Dermis blood vessel endothelial cell (primary cell): ENCODE data around the gene TMEM9B. TPM values are rescaled to one million over a fixed set of nuclear protein-coding genes. Genes with fewer than 3 reads are reported as not detected.
A peak's percentile ranks its signal among the peaks of the same experiment; 100 is the strongest.

Experiments
- DNase-seq: peaks from one replicate; pipeline ENCODE4 v3.0.0; 2010
- total RNA-seq: library from RNA; depleted of rRNA; stranded (reverse); fragments of >200 nt; gene quantifications from 2 replicates; pipeline ENCODE4 v1.2.3, GENCODE V29; 2014

The TMEM9B gene
- total RNA-seq, 1 donor from 2014 or later, result 41.9 TPM

DNA sequence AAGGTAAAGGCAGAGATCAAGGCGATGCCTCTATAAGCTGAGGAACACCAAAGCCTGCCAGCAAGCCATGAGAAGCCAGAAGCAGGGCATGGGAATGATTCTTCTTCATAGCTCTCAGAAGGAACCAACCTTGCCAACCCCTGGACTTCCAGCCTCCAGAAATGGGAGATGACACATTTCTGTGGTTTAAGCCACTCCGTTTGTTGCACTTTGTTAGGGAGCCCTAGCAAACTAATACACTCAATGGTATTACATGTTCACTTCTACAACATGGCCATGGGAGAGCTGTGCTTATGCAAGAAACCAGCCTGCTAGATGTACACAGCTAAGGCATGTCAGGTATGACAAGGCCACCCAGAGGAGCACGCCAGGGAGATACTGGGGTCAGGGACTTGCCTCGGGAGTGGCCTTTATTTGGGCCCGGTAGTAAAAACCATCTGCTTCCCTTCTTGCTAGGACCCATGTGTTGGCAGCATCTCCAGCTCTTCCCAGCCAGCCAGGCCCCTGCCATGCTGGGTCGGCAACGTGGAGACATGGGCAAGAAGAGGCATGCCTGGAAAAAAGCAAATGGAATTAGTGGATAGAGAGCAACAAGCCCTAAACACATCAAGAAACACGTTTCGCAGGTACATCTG lies 35.1 kb downstream of the TMEM9B start:
- DNase-seq, result no peak

DNA sequence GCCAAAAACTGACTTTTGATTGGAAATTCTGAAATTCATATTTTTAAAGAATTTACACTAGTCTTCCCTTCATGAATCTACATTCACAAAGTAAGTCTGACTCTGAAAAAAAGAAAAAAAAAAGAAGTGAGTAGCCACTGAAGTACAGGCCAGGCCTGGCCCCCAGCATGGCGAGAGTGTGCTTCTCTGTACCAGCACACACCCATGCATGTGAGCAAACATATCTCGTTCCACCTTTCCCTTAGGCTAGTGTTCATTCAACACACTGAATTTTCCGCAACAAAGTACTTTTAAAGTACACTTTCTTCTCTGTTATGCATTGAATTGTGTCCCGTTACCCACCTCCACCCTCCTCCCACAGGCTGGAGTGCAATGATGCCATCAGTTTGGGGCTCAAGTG lies 36.0 kb downstream of the TMEM9B start:
- DNase-seq, result no peak

DNA sequence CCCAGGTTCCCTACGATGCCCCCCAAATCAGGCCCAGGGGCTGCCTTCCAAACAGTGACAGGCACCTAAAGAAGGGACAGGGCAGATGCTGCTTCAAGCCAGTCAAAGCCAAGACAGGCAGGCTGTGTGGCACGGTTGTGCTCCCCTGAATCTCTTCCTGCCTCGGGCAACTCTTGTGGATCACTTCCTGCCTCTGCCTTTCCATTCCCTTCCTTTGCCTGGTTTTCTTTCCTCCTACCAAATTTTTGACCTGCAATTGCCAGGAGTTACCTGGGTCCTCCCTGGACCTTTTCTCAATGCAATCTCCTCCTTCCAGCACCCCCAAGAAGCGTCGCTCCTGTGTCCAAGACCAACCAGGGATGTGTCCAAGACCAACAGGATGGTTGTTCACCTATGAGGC lies 37.0 kb downstream of the TMEM9B start:
- DNase-seq, result no peak

DNA sequence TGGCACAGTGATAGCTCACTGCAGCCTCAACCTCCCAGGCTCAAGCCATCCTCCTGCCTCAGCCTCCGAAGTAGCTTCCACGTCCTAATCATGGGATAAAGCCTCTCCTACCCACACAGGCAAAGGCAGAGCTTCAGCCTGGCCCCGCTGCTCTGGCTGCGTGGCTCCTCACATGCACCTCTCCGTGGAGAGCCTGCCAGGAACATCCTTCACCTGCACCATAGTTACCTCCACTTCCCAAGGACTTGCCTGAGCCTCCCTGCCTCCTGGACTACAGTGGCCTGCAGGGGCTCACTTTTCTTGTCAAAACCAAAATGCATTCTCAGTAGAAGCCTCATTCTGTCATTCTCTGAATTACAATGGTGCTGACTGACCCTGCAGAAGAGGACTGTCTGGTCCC lies 38.0 kb downstream of the TMEM9B start:
- DNase-seq, result no peak

DNA sequence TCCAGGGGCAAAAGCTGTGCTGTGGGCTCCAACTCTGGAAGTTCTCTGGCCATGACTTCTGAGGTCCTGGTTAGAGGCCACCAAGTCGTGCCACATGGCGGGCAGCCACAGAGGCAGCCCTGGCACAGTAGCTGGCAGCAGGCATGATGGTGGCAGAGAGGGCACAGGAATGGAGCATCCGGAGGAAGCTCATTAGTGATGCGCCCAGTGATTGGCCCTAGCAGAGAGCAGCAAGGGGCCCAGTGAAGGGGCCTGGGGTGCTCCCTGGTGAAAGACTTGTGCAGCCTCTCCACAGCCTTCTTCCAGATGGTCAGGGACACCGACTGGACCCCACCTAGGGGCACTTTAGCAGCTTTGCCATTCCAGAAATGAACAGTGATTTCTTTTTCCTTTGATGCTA lies 38.5 kb downstream of the TMEM9B start:
- DNase-seq, result no peak

DNA sequence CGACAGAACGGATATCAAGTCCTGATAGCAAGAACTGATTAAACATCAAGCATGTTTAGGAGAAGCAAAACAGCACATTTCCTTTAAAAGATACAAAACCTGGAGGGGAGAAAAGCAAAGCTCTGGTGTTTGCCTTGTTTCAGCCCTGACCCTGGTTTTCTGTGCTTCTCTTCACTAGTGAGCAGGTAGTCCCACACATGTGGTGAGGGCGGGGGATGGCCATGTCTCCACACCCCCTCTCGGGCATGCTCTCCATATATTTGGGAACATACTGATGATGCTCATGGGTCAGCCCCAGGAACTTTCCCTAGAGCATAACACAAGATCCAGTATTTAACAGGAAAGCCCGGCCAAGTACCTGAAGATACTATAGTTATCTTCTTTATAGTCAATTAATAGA lies 41.6 kb downstream of the TMEM9B start:
- no peak for DNase-seq

DNA sequence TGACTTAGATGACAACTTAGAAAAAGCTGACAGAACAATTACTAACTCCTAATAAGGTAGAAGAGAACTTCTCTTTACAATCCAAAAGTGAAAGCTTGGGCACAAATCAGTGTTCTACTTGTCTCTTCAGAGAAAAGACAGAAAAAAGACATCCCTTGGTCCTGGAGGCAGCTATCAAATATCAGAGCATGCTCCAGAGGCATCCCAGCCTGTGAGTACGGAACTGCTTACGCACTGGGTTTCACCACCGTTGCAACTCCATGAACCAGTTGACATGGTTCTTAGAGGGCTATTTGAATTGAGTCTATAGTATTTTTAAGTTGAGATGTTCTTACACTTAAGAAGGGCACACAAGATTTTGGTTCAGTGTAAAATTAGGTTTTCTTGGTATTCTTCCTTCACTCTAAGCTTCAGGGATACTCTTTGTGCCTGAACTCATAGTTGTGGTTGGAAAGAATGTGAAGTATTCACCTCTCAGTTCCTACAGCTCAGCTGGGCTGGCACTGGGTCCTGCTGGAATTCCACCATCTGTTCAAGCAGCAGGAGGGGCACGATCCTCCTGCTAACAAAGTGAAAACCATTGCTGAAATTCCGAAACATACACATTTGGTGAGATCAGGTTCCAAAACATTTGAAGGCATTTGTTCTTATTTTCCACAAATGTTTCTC lies 47.0 kb downstream of the TMEM9B start:
- peak; percentile 63 for DNase-seq

DNA sequence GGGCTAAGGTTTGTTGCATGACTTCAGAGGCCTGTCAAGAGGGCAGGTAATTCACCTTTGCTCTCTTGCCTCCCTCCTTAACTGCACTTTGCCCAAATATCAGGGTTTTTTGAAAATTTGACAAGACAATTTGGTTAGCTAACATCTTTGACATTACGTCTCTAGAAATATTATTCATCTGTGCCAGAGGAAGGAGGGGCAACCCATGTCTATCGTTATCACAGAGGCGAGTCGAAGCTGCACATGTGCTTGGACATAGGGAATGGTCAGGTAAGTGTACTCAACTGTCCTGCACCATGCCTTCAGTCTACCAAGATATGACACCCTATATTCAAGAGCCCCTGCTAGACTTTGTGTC lies 49.6 kb downstream of the TMEM9B start:
- DNase-seq, result no peak

DNA sequence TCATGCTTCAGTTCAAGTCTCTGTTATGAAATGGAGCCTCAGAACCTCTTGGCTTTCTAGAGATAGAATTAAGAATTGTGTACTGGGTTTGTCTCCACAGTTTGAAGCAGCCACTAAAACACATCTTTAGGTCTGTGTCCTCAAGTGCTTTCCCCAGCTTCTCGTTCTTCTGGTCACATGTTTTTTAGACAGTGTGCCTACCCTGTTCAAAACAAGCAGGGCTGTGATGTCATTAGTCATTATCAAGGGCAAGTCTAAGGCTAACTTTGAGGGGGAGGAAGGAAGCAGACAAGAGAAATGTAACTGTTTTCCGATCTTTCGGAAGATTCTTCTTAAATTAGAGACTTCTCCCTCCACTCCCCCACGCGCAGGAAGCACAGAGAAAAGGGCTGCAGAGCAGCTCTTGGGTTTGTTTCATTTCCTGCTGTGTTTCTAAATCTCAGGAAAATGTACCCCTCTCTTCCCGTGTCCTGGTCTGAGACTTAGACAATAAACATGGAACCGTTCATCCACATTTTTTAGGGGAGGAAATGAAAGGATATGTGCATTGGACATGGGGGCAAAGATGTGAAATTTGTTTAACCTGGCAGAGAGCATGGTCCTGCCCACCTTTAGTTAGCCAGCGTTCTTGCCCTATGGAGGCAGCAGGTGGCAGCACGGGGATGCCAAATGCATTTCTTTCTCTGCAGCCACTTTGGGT lies 50.1 kb downstream of the TMEM9B start:
- DNase-seq, result peak; percentile 73

DNA sequence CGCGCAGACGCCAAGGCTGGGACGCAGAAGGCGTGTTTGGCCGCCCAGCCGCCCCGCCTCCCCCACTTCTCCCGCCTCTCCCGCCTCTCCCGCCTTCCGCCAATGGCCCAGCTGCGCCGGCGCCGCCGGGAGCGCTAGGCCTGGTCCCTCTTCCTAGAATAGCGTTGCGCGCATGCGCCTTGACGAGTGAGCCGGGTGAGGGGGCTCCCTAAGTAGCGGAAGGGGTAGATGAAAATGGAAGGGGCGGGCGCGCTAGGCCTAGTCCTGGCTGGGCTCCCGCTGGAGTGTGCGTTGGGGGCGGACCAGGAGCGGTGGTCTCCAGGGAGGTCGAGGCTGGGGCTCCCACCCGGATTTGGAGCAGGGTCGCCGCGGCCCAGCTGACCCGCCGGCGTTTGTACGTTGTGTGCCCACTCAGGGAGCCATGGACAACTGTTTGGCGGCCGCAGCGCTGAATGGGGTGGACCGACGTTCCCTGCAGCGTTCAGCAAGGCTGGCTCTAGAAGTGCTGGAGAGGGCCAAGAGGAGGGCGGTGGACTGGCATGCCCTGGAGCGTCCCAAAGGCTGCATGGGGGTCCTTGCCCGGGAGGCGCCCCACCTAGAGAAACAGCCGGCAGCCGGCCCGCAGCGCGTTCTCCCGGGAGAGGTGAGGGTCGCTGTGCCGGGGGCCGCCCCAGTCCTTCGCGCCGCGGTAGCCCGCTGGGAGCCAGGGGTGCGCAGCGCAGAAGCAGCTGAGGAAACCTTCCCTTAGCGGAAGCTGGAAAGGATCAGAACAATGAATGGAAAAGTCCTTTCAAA lies 53.0 kb downstream of the TMEM9B start, which contains the start of gene AKIP1:
AKIP1 (plus strand) TSS at position 161 of the 795 bp plus-strand sequence; CDS start at position 422, 261 bp downstream.
- DNase-seq, result peak; percentile 97

DNA sequence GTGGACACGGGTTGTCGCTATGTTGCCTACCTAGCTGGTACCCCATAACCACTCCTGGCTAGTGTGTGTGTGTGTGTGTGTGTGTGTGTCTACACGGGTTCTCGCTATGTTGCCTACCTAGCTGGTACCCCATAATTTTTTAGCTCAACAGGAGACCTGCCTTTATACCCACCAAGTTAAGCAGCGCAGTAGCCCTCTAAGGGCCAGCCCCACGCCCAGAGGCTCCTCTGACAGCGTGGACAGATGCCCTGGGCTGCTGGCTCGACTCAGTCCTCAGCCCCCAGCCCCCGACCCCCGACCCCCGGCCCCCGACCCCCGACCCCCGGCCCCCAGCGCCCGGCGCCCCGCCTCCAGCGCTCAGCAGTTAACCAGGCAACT lies 53.6 kb downstream of the TMEM9B start:
- DNase-seq, result no peak

DNA sequence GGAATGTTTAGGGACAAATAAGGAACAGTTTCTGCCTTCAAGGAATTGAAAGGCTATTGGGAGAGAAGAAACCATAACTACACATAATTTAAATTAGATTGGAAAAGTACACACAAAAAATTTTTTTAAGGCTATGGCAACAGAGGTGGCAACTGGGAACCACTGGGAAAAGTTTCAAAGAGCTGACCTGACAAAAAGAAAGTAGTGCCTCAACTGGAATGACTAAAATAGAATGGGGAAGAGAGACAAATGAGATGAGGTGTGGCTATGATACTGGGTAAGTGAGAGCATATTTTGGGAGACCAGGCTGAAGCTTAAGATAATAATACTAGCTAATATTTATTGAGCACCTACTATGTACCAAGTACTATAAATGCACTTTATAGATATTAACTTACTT lies 56.1 kb downstream of the TMEM9B start:
- no peak for DNase-seq

DNA sequence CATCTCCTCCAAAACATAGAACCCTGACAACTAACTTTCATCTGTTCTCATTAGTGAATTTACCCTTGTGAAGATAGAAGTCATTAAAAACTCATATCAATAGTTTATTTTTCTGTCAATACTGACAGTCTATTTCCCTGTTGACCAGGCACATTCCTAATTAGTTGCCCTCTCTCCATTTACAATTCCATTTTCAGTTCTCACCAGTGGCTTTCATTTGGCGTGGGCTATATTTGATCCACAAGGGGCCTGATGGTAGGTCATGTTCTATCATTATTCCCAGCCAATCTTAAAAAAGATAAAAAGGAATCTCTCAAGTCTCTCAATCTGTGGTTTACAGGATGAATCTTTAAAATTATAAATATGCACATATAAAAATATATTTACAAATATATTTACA lies 57.1 kb downstream of the TMEM9B start:
- DNase-seq, result no peak

DNA sequence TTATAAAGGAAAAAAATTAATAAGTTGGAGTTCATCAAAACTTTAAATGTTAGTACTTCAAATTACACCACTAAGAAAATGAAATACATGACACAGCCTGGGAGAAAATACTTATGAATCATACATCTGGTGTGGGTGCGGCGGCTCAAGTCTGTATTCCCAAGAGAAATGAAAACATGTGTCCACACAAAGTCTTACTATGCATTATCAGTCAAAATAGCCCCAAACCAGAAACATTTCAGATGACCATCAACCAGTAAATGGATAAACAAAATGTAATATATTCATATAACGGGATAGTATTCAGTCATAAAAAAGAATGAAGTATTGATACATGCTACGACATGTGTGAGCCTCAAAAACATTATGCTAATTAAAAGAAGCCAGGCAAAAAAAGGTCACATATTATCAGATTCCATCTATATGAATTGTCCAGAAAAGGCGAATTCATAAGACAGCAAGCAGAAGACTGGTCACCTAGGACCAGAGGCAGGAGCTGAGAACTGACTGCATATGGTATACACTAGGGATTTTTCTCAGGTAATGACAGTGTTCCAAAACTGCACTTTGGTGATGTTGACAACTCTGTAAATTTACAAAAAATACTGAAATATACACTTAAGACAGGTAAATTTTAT lies 58.6 kb downstream of the TMEM9B start:
- DNase-seq, result no peak

DNA sequence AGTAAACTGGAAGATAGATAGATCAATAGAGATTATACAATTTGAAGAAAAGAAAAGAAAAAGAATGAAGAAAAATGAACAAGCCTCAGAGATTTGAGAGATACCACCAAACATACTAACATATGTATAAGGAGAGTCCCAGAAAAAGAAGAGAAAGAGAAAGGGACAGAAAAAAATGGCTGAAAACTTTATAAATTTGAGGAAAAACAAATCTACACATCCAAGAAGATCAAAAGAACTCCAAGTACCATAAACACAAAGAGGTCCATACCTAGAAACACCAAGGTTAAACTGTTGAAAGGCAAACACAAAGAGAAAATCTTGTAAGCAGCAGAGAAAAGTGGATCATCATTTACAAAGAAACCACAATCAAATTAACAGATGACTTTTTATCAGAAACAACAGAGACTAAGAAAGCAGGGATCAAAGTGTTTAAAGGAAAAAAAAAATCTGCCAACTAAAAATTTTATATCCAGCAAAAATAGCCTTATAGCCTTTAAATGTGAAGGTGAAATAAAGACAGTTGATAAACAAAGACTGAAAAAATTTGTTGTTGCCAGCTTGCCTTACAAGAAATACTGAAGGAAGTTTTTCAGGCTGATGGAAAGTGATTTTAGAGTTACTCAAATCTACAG lies 65.0 kb downstream of the TMEM9B start:
- no peak for DNase-seq

Other genes starting within 250 kb of the TMEM9B start
- 26.5 and 32.6 TPM in 2 replicates for gene AKIP1, start 53.3 kb downstream of the TMEM9B start, total RNA-seq
- not detected in 2 replicates for gene C11orf16, start 31.5 kb downstream of the TMEM9B start, total RNA-seq
- gene ASCL3, start 21.4 kb downstream of the TMEM9B start, total RNA-seq, result not detected in 2 replicates
- gene NRIP3, start 39.6 kb upstream of the TMEM9B start, total RNA-seq, result 1.2 and 2.0 TPM in 2 replicates
- gene SCUBE2, start 127.2 kb upstream of the TMEM9B start, total RNA-seq, result 3.5 and 3.9 TPM in 2 replicates